Measurements from ENCODE around the gene LGALS7.

The LGALS7 gene

DNA sequence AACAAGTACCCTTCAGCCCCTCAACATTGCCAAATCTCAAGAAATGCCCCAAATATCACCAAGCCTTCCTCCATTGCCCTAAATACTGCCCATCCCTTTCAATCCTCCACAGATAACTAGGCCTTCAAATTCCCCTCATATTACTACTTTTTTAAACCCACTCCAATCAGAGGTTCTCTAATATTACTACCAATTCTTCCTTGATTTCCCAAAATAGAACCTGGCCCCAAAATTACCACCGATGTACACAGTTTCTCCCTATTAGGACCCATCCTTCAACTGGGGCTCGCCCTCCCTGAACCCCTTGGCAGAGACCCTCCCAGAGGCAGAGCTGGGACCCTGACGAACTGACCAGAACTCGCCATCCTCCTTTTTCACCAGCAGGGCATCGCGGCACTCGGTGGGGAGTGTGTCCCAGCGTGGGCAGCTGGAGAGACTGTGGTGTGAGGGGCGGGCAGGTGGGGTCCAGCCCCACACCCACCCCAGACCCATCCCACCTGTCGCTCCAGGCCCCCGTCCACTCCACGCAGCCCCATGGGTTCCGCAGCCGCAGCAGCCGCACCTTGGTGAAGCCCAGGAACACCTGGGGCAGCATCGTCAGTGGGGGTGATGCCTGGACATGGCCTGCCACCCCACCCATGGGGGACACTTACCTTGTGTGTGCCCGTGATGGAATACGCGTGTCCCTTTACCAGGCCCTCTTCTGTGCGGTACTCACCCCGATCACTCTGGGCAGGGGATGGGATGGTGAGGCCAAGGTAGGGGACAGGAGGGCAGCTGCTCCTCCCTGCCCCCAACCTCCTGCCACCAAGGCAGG lies 35.2 kb downstream of the LGALS7 start:
- no peak for DNase-seq

- no peak for DNase-seq
Observed at GRCh38 chr19:38737281-38737865, 35.9 kb downstream of the LGALS7 start.

DNA sequence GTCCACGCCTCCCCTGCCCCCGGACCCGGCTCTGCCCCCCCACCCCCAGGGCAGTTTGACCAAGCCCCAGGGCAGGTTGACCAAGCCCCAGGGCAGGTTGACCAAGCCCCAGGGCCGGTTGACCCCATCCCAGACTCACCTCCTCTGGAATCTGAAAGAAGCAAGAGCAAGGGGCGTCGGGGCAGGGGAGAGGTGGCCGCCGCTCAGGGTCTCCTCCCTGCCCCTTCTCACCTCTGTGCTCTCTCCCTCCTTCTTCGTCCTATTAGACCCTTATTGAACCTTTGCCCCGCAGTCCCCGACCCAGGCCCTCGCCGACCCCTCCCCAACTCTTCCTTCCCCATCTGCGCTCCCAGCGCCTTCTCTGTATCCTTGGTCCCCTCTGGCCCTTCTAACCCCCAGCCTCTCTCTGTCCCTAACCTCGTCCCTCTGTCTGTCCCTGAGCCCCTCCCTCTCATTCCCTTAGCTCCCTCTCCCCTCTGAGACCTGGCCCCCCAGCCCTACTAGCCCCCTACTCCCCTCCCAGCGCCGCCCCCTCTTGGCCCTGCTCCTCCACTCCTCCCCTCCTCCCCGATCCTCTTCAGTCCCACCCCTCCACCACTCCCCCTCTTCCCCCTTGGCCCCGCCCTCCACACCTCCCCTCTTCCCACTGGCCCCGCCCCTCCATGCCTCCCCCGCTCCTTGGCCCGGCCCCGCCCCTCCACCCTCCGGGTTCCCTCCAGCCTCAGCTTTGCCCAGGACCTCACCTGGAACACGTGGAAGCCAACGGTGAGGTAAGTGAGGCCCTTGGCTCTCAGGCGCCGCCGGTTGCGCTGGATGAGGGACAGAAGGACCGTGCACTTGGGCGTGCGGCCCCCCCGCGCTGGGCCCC lies 36.7 kb downstream of the LGALS7 start:
- peak; percentile 69 for DNase-seq

GRCh38 chr19:38736036-38736412 lies 37.3 kb downstream of the LGALS7 start:
- peak; percentile 61 for DNase-seq

DNA sequence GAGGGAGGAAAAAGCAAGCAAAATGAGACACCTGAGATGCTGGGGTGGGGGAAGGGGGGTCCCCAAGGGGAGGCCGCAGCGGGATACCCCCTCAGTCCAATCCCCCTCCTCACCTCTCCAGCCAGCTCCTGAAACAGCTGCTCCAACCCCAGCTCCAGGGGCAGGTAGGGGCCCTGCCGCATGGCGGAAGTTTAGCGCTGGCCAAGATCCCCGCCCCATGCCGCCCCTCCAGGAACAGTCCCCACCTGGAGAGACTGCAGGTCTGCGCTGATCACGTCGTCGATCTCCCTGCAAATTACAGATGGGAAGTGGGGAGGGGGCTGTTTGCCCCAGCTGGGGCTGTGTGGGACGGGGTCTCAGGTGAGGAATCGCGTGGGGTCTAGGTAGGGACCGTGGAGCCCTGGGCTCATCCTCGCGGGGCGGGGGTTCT lies 38.0 kb downstream of the LGALS7 start:
- DNase-seq, result peak; percentile 31

- peak; percentile 49 for DNase-seq
Observed at GRCh38 chr19:38734426-38735256, 38.7 kb downstream of the LGALS7 start.

DNA sequence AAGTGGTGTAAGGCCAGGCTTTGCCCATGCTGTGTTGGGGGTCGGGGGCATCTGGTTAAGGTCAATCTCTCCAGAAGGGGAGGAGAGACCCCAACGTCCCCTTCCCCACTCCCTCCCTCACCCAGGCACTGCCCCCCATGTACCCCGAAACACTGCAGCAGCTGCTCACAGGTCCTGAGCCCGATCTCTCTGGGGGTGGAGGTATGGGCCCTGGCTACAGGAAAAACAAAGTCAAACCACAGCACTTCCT lies 39.2 kb downstream of the LGALS7 start:
- DNase-seq, result no peak

DNA sequence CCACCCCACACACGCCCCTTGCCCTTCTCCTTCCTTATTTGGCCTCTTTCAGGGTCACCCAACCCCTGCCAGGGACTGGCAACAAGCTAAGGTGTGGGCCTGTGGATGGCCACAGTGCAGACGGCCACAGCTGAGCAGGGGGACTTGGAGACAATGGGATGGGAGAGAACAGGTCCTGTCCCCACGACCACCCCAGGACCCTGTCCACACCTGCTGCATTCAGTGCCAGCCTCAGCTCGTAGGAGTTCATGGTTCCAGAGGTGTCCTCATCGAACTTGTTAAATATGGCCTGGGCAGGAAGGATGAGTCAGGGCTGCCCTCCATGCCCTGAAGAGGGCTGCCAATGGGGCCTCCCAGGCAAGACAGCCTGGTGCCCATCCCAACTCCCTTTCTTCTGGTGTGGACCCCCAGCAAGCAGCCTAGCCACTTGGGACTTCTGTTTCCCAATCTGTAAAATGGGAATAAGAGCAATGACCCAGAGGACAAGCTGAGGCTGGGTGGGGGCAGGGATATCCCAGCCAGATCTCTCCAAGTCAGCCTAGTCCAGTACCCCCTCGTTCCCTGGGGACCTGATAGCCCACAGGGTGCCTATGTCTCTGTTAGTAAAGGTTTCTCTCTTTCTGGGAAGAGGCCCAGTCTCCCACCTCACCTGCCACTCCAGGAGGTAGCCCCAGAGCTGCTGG lies 39.7 kb downstream of the LGALS7 start:
- DNase-seq, result no peak

GRCh38 chr19:38733241-38733492 lies 40.1 kb downstream of the LGALS7 start:
- DNase-seq, result no peak

DNA sequence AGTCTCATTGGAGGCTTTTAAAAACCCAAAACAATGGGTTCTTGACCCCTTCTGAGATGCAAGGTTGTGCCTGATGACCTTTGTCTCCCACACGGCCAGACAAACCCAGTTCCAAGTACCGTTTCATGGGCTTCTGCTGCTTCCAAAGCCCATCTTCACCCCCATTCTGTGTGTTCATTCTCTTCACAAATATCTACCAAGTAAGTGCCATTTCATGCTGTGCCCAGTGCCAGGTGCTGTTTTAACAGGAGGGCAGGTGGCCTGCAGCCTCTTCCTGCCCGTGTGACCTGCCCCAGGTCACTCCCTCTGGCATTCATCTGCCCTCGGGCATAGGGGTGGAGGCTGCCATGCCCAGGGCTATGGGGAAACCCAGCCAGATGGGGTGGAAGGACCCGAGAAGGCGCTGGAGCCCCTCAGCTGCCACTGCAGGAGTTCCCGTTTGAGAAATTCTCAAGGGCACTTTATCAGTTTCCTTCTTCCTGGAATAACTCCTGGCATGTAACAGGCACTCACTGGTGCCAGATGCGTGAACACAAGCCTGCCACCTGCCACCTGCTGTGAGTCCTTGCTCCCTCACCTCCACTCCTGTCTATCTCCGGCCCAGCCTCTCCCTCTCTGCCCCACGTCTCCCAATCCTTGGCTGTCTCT lies 41.5 kb downstream of the LGALS7 start:
- no peak for DNase-seq

- DNase-seq, result no peak
Observed at GRCh38 chr19:38730731-38731589, 42.4 kb downstream of the LGALS7 start.

GRCh38 chr19:38730470-38730730 lies 42.9 kb downstream of the LGALS7 start:
- no peak for DNase-seq

- peak; percentile 78 for DNase-seq
Observed at GRCh38 chr19:38729653-38730469, 43.5 kb downstream of the LGALS7 start.

- no peak for DNase-seq
Observed at GRCh38 chr19:38728752-38729541, 44.4 kb downstream of the LGALS7 start.

DNA sequence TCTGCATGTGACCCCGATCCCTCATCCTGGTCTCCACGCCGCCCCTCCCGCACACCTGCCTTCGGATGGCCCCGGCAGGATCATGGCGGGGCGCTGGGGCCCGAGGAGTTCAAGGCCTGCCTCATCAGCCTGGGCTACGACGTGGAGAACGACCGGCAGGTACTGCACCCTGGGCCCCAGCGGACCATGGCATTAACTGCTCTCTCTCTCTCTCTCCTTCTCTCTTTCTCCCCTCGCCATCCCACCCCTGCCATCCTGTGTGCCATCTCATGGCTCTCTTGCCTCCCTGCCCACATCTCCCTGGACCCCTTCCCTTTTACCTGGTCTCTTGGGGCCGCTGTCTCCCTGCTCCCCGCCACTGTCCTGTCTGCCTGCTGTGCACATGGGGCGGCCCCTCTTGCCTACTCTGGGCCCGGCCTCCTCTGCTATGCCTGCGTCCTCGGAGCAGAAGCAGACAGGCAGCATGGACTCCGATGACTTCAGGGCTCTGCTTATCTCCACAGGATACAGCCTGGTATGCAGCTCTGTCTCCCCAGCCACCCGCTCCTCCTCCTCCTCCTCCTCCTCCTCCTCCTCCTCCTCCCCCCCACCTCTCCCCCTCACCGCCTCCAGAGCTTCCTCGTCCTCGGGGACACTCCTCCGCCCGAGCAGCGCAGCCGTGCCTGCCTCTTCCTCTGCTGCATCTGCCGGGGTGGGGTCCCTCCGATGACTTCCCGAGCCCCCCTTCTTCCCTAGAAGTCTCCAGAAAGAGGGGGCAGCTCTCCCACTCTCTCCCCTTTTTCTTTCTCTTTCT lies 45.3 kb downstream of the LGALS7 start:
- DNase-seq, result no peak

GRCh38 chr19:38727306-38727867 lies 45.9 kb downstream of the LGALS7 start:
- DNase-seq, result no peak

- peak; percentile 39 for DNase-seq
Observed at GRCh38 chr19:38726761-38727301, 46.5 kb downstream of the LGALS7 start.

DNA sequence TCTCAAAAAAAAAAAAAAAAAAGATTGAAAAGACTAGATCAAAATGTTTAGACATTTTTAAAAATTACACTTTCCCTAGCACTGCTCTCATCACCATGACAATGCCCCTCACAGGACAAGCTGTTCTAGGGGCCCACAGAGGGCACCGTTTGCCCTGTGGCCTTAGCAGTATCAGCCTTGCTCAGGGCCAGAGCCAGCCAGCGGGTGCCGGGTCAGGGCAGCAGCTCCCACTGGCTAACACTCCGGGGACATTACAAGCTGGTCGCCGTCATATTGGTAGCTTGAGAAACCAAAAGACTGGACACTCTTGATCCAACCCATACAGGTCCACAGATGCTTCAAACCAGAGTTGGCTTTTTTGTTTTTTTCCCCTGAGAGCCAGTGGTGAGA lies 47.0 kb downstream of the LGALS7 start:
- no peak for DNase-seq

Measured in CD4-positive, alpha-beta T cell treated with Interleukin-21 for 1 hour (primary cell).